GM18519 (cell line): Measurements from ENCODE around the gene C4orf36.

Source experiments
- ATAC-seq: cut with Tn5 transposase; IDR thresholded peaks from one replicate; pipeline ENCODE4 v1.9.1; 2021; ENCODE audit warnings: mild to moderate bottlenecking, moderate library complexity; ENCODE audit not compliant: unreplicated experiment, low FRiP score

Gene C4orf36

DNA sequence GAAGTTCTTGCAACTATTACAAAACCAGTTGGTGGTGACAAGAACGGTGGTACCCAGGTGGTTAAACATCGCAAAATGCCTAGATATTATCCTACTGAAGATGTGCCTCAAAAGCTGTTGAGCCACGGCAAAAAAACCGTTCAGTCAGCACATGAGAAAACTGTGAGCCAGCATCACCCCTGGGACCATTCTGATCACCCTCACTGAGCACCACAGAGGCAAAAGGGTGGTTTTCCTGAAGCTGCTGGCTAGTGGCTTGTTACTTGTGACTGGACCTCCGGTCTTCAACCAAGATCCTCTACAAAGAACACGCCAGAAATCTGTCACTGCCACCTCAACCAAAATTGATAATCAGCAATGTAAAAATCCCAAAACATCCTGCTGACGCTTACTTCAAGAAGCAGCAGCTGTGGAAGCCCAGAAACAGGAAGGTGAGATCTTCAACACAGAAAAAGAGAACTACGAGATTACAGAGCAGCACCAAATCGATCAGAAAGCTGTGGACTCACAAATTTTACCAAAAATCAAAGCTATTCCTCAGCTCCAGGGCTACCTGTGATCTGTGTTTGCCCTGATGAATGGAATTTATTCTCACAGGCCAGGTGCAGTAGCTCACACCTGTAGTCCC is 21.7 kb downstream of the C4orf36 start:
- ATAC-seq: no peak

DNA sequence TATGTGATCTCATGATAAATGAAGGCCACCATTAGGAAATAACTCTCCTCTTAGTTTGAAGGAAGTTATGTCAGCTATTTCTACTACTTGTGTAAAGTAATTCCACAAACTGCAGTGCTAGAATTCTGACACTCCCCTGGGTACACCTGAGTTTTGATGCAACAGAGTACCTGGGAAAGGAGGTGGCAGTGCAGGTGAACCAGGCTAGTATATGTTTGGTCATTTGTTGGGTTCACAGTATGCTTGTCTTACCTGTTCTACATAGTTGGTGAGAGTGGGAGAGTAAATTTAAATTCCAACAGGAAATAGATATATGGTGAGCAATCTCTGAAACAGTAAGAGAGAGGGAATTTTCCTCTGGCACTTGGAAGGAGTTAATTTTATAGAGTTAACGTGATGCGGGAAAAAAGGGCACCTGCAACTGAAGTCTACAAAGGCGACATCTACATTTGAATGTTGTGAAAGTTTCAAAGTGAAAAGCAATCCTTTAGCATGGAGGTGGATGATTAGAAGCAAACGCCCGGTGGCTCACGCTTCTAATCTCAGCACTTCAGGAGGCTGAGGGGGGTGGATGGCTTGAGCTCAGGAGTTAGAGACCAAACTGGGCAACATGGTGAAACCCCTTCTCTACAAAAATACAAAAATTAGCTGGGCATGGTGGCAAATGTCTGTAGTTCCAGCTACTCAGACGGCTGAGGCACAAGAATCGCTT is 34.7 kb downstream of the C4orf36 start:
- ATAC-seq: no peak

DNA sequence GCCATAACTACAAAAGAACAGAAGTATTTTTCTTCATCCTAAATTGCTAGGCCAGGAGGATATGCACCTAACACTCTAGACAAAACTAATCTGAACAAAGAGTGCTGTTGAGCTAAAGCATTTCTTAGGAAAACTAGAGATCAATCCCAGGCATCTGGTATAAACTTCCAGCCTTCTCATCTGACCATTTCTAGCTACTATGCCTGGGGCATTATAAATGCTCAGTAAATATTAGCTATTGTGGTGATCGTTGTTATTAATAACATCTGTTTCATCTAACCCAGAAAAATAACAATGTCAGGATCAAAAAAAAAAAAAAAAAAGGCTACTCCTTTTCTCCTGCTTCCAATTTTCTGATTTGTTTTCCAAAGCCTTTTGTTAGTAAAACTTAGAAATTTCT is 35.3 kb downstream of the C4orf36 start:
- ATAC-seq: no peak

DNA sequence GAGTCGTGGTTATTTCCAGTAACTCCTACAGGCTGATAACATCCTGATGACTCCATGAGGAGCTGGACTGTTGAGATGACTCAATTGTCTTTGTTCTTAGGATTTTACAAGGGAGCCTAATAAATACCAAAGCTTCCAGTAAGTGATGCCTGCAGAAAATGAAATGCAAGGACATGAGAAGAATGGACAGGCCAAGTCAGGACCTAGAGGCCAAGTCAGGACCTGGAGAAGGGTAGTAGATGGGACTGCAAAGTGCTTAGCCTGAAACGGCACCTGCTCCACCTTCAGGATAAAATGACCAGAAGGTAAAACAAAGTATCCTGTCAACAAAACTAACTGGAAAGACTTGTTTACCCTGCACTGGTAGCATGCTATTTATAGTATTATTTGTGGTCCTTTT is 36.6 kb downstream of the C4orf36 start:
- no peak for ATAC-seq

DNA sequence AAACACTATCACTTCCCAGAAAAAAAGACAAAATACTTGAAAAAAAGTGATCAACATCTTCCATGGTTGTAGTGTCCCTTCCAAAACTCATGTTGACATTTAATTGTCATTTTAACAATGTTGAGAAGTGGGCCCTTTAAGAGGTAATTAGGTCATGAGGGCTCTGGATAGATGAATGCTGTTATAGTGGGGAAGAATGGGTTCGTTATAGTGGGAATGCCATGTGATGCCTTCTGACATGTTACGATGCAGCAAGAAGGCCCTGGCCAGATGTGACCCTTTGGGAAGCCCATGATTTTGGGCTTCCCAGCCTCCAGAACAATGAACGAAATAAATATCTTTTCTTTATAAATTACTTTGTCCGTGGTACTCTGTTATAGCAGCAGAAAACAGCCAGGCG is 39.0 kb downstream of the C4orf36 start:
- no peak for ATAC-seq

DNA sequence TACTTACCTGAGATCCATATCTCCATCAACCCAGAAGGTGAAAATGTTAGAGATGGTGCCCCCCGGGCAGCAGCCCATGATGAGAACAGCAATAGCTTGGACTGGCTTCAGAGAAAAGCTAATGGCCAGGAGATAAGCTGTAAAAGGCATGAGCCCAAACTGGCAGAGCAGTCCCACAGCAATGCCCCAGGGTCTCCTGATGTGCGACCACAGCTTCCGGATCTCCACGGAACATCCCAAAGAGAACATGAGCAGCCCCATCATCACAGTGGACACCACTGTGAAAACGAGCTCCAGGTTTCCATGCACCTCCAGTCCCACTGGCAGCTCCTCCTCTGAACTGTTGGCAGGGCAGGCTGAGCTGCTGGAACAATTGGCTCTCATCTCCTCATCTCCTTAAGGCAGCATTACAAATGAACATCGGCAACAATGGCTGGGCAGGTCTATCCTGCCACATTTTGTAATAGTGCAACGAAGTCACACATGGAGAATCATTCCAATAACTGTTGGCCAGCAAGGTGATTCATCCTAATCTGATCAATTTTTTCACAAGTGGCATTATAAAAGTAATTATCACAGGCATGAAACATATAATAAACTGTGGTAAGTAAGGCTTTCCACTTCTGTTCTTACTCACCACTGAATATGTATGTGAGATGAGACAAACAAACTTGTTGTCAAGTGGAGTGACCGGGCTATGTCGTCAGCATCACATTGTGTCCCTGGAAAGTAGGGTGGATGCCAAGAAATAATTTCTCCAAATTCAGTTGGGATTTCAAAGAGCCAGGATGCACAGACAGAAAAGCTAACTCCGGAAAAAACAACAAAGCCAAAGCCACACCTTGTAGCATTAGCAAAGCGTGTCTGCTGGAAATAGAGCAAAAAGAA is 43.2 kb downstream of the C4orf36 start, which contains the start of gene SLC10A6:
Gene SLC10A6 (minus strand): TSS at position 653 of the 888 bp plus-strand sequence. CDS start 269 bp downstream, at position 384.
- ATAC-seq: no peak

DNA sequence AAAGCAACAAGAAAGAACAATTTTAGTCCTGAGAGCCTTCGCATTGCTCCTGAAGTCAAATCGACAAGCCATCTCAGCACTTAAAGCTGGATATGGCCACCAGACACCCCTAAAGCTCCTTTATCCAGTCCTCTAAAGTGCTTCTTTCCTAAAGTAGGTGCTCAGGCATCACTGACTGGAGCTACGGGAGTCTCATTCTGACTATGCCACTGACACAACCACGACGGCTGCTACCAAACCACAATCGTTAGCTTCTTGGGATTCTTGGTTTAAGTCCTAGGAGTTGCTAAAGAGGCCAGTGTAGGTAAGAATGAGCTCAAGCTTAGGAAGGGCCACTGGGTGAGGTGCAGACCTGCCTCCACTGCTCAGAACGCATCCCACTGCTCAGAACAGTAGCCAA is 44.1 kb downstream of the C4orf36 start:
- no peak for ATAC-seq

DNA sequence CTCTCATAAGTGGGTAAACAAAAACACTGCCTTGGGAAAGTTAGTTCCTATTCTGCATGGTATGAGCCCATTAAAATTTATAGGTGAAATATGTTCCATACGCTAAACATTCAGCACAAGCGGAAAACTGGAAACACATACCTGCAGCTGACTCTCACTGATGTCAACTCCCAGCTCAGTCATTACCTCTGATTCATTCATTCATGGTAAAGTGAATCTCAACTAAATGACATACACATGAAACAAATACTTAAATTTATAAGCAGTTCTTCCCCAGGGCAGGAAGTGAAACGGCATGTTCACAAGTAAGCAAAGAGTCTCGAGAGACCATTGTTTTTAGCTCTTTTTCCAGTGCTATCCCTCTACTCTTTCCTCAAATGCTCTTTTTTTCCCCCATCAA is 44.7 kb downstream of the C4orf36 start:
- no peak for ATAC-seq

DNA sequence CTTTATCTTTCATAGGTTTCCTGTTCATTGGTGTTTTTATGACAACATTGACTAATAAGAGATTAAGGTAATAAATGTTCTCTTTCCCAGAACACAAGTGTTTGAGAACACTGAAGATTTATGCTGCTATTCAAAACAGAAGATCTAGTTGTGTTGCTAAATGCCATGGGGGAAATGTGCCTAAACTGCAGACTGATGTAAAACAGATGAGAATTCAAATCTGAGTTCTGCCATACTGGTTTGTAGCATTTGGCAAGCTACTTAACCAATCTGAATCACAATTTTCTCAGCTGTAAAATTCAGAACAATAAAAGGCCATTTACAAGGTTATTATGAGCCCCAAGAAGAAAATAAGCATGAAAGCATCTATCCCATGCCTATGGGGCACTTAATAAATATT is 45.3 kb downstream of the C4orf36 start:
- ATAC-seq: no peak

DNA sequence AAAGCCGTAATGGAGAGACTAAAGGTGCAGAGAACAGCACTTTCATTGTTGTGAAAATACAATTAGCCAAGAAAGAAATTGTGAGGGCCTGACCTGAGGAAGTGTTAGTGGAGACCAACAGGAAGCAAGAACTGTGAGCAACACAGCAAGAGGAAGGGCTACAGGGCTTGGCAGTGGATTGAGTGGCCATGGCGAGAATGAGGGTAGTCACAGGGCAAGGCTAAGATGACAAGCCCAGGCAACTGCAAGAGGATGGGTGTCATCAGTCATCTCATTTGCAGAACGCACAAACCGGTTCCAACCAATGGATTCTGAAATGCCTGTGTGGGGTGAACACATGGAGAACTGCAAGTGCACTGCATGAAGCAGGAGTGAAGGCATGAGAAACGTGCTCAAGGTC is 46.6 kb downstream of the C4orf36 start:
- ATAC-seq: no peak

DNA sequence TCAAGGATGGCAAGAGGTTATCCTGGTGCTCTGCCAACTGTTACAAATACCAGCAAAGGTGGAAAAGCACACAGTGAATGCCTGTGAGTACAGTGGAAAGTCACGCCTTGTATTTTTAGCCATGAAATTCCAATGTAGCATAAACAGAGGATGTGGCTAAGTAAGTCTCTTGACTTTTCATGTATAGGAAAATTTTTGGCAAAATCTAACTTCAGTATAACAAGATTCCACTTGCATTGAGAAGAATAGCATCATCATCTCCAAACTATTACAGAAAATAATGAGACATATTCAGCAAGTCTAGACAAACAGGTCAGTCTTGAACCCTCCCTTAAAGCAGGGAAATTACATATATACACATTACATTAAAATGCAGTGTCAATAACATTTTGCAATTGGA is 50.9 kb downstream of the C4orf36 start:
- no peak for ATAC-seq

DNA sequence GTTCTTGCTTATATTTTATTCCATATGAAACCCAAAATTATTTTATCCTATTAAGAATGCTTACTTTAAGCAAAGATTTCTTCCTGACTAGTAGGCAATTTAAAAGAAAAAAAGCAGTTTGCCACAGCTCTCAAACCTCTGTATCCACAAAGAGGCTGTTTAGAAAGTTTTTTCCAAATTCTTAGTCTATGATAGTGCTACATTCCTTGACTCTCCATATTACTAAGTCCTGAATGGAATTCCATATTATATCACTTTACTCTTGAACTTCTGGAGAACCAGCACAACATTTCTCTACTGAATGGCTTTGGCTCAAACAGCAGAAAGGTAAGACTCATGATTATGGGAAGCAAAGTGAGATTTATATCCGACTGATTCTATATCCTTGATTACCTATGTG is 51.4 kb downstream of the C4orf36 start:
- no peak for ATAC-seq

DNA sequence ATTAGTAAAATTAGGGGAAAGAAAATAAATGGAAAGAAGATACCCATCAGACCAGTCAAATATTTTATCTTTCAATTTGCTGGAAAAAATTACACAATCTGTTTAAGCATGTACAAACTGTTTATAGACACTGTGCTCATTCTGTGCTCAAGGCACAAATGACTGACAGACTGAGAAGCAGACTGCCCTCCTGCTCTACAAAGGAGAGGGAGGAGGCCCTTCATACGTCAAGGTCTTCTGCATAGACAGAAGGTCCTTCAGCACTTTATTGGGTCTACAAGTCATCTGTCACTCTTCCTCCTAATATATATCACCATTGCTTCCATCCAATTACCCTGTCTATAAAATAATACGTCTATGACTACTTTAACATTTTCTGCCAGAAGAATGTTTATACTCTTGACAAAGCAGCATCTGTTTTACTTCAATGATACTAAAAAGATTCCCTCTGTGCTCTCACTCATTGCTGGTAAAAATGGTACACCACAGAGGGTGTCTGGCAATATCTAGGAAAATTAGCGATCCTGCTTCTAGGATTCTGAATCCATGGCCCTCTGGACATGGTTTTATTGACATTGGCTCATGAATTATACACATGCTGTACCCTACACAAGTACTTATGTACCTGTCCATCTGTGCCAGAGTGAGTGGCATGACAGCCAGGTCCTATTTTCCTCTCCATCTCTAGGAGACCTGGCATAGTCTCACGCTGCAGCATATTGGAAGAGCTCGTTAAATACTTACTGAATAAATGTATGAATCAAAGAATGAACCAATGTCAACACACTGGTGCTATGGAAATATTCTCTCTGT is 54.3 kb downstream of the C4orf36 start:
- no peak for ATAC-seq

DNA sequence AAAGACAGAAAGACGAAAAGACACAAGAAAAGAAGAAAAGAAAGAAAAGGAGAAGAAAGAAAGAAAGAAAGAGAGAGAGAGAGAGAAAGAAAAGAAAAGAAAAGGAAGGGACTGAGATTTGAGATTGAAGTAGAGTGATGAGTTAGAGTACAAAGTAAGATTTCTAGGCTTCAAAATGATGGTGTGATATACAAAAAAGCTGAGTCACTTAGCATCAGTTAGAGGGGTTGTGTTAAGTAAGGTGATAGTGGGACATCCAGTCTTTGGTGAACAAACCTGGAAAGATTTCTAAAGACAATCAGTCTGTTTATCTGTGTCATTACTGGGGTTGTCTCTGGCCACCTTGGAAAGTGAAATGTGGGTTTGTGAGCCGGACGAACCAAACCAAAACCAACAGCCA is 56.5 kb downstream of the C4orf36 start:
- no peak for ATAC-seq

DNA sequence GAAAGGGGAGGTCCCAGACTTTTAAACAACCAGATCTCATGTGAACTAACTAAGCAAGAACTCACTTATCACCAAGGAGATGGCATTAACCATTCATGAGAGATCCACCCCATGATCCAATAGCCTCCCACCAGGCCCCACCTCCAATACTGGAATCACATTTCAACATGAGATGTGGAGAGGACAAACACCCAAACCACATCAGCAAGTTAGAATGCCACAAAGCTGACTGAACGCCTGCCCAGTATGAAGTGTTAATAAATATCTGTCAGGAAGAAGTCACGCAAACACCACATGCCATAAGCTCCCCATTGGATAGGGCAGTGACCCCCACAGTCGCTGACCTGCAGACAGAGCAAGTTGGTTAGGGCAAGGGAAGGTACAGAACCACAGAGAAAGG is 57.3 kb downstream of the C4orf36 start:
- ATAC-seq: no peak

DNA sequence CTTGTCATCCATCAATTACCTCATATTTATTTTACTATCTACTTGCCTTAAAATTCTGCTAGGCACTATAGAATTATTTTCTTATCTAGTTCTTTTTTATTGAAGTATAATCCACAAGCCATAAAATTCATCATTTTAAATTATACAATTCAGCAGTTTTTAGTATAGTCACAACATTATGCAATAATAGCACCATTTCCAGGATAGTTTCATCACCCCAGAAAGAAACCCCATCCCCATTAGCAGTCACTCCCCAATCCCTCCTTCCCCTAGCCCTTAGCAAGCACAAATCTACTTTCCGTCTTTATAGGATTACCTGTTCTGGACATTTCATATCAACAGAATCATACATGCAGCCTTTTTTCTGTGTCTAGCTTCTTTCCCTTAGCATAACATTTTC is 58.6 kb downstream of the C4orf36 start:
- no peak for ATAC-seq

DNA sequence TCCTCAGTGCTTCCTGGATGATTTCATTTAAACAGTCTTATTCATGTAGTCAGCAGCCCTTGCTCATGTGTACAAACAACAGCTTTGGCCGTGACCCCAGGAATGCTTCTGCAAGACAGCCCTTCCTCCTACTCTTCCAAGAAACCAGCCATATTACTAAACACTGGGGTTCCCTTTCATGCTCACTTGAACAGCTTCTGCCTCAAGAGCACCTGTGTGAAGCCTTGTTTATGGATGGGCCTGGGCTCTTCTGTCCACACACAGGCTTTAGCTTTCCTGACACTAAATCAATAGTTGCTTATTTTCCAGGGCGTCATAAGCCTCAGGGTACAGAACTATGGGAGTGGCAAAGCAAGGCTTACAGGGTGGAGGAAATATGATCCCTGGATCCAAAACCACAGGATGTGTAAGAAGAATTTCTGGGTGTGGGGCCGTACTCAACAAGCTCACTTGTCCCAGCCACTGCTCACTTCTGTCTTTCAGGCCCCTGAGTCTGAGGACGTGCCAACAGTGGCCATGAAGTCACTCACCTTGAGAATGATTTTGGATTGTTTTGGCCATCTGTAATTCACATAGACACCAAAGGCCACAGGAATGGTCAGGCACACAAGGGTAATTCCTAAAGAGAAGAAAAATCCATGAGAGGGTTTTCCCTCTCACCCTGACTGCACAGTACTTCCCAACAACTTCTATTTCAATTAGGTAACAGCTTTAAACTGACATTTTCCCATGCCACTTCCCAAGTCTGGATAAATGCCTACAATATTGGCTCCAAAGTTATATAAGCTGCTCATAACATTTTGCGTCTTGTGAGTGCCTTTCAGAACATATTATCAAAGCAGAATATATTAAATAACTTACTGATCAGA is 60.7 kb downstream of the C4orf36 start:
- ATAC-seq: no peak
